NCI-H146 treated with DMSO at 0.1 percent for 48 hours (cell line): ENCODE results near the gene BBX.
A peak's percentile ranks its signal among the peaks of the same experiment; 100 is the strongest.

ENCODE experiments used
- DNase-seq: peaks from one replicate; lab custom pipeline; 2025; ENCODE audit not compliant: unreplicated experiment; lab: John Stamatoyannopoulos, UW

Gene BBX

DNA sequence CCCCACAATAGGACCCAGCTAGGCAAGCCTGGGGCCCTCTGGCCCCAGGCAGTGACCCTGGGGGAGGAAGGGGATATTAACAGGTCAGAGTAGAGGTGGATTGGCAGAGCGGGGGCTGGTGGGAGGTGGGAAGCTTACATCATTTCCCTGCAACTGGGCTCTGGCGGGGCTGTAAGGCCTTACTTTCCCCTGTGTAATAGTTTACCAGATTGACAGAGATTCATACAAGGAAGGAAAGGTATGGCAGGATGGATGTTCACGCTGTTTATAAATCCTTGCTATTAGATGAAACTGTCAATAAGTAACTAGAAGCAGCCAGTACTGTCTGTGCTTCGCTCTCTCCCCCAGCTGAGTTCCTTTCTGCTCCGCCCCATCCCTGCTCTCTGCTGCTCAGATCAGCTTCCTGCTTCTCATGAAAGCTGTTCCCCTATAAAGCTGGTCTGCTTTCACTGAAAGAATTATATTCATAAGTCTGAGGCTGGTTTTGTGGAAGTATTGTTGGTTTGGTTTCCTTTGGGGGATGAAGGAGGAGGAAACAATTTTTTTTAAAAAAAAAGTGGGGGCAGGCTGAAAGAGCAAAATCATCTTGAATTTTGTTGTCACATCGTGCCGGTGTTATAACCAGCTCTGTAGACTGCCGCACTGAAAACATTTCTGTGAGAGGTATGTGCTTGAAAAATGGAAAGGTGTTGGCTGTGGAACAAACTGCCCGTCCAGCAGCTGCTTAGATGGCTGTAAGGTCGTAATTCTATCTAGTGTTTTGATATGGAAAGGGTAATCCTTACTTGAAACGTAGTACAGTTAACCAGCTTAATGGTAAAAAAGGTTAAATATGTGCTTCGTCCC is 76.4 kb downstream of the BBX start:
- DNase-seq: peak; percentile 92

DNA sequence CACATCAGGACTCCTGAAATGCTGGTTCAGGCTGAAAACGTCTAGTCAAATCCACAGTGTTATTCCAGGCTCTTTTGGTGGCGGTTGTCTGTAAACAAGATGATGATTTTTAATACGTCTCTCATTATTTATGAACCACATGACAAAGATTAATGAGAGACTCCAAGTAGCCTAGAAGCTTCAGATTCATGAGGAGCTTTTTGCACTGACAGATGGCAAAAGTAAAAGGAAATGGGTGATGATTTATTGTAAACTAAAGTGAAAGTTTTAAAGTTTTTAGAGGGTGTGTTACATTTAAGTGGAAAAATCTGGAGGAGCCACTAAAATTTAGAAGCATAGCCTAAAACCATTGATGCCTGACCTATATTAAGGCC is 77.0 kb downstream of the BBX start:
- peak; percentile 64 for DNase-seq

GRCh38 chr3:107600780-107601179 is 78.0 kb downstream of the BBX start:
- no peak for DNase-seq

GRCh38 chr3:107604057-107604822 is 81.5 kb downstream of the BBX start:
- DNase-seq: no peak

DNA sequence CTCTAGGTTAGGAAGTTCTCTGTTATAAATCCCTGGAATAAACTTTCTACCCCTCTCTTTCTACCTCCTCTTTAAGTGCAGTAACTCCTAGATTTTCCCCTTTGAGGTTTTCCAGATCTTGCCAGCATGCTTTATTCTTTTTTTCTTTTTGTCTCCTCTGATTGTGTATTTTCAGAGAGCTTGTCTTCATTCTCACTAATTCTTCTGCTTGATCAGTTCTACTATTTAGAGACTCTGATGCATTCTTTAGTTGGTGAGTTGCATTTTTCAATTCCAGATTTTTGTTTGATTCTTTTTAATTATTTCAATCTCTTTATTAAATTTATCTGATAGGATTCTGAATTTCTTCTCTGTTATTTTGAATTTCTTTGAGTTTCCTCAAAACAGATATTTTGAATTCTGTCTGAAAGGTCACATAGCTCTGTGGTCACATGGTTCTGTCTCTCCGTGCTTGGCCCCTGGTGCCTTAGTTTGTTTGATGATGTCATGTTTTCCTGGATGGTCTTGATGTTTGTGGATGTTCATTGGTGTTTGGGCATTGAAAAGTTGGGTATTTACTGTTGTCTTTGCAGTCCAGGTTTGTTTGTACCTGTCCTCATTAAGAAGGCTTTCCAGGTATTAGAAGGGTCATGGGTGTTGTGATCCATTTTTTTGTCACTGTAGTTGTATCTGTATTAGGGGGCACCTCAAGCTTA is 89.2 kb downstream of the BBX start:
- no peak for DNase-seq

- DNase-seq: no peak
These were observed 89.9 kb downstream of the BBX start for GRCh38 chr3:107612664-107613084.

- DNase-seq: no peak
These were observed 96.8 kb downstream of the BBX start for GRCh38 chr3:107619549-107619948.

GRCh38 chr3:107620534-107620933 is 97.8 kb downstream of the BBX start:
- no peak for DNase-seq

DNA sequence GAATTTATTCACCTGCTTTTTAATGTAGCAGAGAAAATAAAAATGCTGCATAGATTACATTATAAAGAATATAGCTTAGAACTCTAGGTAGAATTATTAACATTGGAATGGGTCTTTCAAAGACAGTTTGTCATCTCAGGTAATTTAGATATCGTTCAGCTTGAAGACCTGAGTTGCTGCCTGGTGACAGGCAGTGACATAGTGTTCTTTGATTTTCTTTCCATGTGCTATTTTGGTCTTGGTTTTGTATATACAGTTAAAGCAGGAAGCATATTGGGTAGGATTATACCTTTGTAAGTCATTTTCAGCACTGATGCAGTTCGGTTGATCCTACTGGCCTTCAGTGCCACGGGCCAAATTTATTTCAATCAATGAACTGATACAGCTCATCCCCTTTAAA is 98.7 kb downstream of the BBX start:
- DNase-seq: no peak

DNA sequence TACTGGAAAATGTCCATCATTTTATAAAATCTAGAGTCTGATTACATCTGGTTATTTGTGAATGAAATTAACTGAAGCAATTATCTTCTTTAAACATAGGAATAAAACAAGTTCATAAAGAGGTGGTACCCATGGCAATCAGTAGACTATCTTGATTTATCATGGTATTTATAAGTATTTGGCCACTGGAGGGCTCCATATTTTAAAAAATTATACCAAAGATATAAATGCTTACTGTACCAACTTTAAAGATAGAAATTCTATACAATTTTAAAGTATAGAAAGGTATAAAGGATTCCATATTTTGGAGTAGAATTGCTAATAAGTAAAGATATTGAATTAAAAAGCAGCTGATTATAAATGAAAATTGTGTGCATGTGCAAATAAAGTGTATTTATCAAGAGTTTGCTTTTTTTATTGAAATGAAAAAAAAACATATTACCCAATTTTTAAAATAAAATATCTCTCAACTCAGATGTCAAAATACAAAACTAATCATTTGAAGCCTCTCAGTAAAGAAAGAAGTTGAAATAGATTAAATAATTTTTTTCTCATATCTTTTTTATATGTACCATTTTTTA is 105.3 kb downstream of the BBX start:
- DNase-seq: no peak

DNA sequence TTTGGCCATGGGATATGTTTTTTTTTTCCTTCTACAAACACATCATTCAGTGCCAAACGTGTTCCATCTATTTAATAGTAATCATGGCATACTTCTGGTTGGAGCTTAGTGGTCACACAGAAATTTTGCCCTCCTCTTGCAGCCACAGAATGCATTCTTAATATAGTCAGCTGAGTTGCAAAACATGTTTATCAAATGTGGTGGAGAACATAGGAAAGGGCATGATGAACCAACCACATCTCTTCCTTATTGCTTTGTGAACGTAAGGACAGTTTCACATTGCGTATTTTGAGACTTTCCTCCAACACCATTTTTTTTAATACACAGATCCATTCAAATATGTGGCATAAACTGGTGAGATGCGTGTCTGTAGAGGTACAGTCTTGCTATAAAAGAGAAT is 106.8 kb downstream of the BBX start:
- DNase-seq: no peak

DNA sequence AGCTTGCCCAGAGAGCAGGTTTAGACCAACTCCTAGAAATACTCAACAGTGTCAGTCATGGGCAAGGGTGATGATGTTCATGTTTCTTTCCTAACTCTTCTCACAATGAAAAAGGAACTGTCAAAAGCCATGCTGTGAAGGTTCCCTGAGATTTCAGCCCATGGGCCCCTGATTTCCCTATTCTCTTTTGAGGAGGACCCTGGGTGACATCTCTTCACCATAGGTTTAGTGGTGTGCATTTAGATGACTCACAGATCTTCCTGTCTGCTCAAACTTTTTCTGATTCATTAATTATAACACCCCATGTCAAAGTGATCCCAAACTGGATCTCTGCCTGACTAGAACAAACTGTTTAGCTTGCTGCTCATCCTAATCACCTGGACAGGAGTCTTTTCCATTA is 108.0 kb downstream of the BBX start:
- DNase-seq: no peak

- no peak for DNase-seq
These were observed 109.8 kb downstream of the BBX start for GRCh38 chr3:107632576-107632975.

GRCh38 chr3:107633327-107634098 is 110.8 kb downstream of the BBX start:
- no peak for DNase-seq

- DNase-seq: no peak
These were observed 111.3 kb downstream of the BBX start for GRCh38 chr3:107634099-107634489.

DNA sequence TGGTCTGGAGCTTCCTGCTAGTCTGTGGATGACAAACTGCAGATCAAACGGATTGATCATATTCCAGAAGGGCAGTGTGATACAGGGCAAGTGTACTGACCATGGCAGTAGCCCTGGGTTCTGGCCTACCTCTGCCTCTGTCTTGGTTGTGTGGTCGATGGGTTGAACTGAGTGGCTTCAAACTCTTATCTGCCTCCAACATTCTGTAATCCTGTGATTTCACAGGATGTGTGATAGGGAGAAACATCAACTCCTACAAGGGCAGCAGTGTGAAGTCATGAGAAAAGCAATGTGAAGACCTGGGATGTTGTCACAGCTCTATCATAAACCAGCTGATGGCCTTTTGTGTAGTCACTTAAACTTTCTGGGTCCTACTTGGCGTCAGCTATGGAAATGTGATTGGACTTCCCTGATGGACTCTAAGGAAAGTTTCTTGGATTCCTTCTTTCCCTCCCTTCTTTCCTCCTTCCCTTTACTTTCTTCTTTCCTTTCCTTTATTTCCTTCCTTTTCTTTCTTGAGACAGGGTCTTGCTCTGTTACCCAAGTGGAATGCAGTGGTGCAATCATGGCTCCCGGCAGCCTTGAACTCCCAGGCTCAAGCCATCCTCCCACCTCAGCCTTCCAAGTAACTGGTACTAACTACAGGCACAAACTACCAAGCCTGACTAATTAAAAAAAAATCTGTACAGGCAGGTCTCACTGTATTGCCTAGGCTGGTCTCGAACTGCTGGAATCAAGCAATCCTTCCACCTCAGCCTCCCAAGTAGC is 114.8 kb downstream of the BBX start:
- no peak for DNase-seq

DNA sequence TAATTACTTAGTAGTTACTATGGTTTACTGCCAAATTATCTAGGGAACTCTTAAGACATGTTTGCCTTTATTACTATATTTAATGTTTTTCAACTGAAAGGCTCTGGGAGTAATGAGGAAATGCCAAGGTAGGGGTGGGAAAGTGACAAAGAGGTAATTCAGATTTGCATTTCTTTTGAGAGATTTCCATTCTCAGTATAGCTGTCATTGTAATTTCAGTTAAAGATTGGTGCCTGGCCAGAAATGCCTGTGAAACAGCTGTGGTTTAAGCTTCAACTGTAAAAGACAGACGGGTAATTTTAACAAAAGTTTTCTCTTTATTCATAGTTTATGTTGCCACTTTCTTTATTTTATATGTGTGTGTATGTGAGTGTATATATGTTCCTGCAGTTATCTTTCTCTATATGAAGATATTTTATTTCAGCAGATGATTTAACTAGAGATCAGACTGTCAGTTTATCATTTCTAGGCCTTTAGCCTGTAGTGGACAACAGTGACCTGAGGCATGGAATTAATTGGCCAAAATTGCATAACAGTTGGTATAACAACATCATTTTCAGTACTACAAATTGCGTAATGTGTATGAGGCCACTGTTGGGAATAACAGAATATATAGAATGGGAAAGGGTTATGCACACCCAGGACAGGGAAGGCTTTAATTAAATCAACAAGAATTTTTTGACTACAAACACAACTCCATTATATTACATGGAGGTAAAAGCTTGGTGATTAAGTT is 119.0 kb downstream of the BBX start:
- DNase-seq: no peak

DNA sequence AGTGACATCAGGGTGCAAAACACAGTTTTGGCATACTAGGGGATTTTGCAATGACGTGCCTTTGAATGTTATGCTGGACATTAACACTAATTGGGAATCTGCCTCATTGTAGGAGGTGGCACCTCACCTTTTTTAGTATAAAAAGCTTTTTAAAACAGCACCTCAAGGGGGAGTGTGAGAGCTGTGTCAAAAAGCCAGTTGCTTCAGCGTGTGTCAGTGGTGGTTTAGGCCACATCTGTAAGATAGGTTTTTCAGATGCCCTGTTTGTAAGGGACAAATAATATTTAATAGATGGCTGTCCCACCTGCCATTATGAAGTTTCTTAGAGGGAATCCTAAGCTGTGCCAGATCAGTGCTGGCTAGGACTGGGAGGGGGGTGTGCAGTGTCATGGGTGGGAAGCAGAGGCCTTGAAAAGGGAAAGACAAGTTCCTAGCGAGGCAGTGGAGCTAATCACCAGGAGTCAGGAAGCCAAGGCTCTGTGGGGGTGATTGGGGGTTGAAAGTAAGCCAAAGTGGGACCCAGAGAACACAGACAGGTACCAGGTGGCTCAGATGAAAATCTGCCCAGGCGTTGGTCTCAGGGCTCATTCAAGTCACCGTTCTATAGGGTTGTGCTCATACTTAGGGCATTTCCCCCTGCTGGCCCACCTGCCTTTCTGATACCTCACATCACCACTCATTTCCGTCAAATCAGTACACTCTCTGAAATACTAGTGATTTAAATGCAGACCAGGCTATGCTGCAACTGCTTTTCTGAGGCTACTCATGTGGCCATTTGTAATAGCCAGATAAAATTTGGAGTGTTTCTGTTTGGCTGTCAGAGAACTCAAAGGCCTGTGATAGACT is 120.5 kb downstream of the BBX start:
- no peak for DNase-seq
